Chondrocyte (in vitro differentiated cells): Measurements from ENCODE around the gene NPFF. TPM values are rescaled to one million over a fixed set of nuclear protein-coding genes. Genes with fewer than 3 reads are reported as not detected.
"Not testable (repeated sequence)": the region's sequence is repeated elsewhere in the genome, so short reads cannot be mapped to it uniquely, and the experiment has no call there.

Experiments
- DNase-seq: peaks from one replicate; pipeline ENCODE4 v3.0.0; 2021; ENCODE audit warnings: mixed read lengths, low spot score
- H3K27ac Mint-ChIP-seq: one replicate; pipeline ENCODE4 v1.8.0; 2021; ENCODE audit warnings: mild to moderate bottlenecking, moderate library complexity, mixed read lengths; ENCODE audit not compliant: unreplicated experiment
- H3K27me3 Mint-ChIP-seq: 2 replicates; pipeline ENCODE4 v1.8.0; 2021; ENCODE audit warnings: low read depth, mixed read lengths
- H3K36me3 Mint-ChIP-seq: 2 replicates; pipeline ENCODE4 v1.8.0; 2021; ENCODE audit warnings: low read depth, mixed read lengths
- H3K4me1 Mint-ChIP-seq: 2 replicates; pipeline ENCODE4 v1.8.0; 2021; ENCODE audit warnings: low read depth, mild to moderate bottlenecking, mixed read lengths
- H3K4me3 Mint-ChIP-seq: one replicate; pipeline ENCODE4 v1.8.0; 2021; ENCODE audit warnings: mild to moderate bottlenecking, moderate library complexity, mixed read lengths; ENCODE audit not compliant: unreplicated experiment
- H3K9me3 Mint-ChIP-seq: 2 replicates; pipeline ENCODE4 v1.8.0; 2021; ENCODE audit warnings: low read depth, mixed read lengths
- CTCF ChIP-seq: fragments of 200-600 bp; sonication (generic); IDR thresholded peaks from 2 replicates; pipeline ENCODE4 v1.5.0; 2021; ENCODE audit warnings: antibody characterized with exemption, mild to moderate bottlenecking, moderate library complexity
- long read RNA-seq: library from polyadenylated mRNA; stranded (forward); transcript quantifications from one replicate; pipeline ENCODE4 v2.0.0, GENCODE V29; 2021
- total RNA-seq: library from RNA; stranded (reverse); gene quantifications from 3 replicates; pipeline ENCODE4 v1.2.1, GENCODE V29; 2021

The NPFF gene
- 0.92 TPM in 1 of 3 replicates, not detected in the others for total RNA-seq
- long read RNA-seq = 0 reads

GRCh38 chr12:53506881-53507602 lies at the start of gene NPFF:
Gene NPFF, minus strand, starts transcription at chr12:53507484. Its CDS starts 10 bp downstream, at chr12:53507474.
- Mint-ChIP-seq H3K27ac (peak within 1 kb of the TSS; percentile 87), H3K9me3 (no peaks in the 10 kb centered on the region), H3K4me1 (peaks cover 36% of the 10 kb centered on the region), H3K4me3 (no peak within 1 kb of the TSS), H3K36me3 (peaks cover 5% of the 10 kb centered on the region), H3K27me3 (no peaks in the 10 kb centered on the region)
- no peak for DNase-seq
- no peak for TF ChIP-seq CTCF

GRCh38 chr12:53552361-53553327 lies 45.4 kb upstream of the NPFF start:
- H3K4me3 Mint-ChIP-seq = no peak overlapping the region
- no peaks in the 10 kb centered on the region for H3K27me3 Mint-ChIP-seq
- no peak for TF ChIP-seq CTCF
- no peak overlapping the region for H3K27ac Mint-ChIP-seq
- H3K36me3 Mint-ChIP-seq = peaks cover 12% of the 10 kb centered on the region
- peaks cover 16% of the 10 kb centered on the region for H3K4me1 Mint-ChIP-seq
- no peak for DNase-seq
- H3K9me3 Mint-ChIP-seq = no peaks in the 10 kb centered on the region

GRCh38 chr12:53551889-53552291 lies 44.6 kb upstream of the NPFF start:
- H3K4me1 Mint-ChIP-seq = peaks cover 11% of the 10 kb centered on the region
- DNase-seq = no peak
- no peak overlapping the region for H3K4me3 Mint-ChIP-seq
- H3K36me3 Mint-ChIP-seq = peaks cover 12% of the 10 kb centered on the region
- H3K27ac Mint-ChIP-seq = no peak overlapping the region
- no peaks in the 10 kb centered on the region for H3K9me3 Mint-ChIP-seq
- H3K27me3 Mint-ChIP-seq = no peaks in the 10 kb centered on the region
- no peak for TF ChIP-seq CTCF

- Mint-ChIP-seq H3K4me1 (peaks cover 11% of the 10 kb centered on the region), H3K27me3 (no peaks in the 10 kb centered on the region), H3K36me3 (peaks cover 12% of the 10 kb centered on the region), H3K27ac (peak overlapping the region; percentile 80), H3K4me3 (no peak overlapping the region), H3K9me3 (no peaks in the 10 kb centered on the region)
- DNase-seq = no peak
- no peak for TF ChIP-seq CTCF
Observed at GRCh38 chr12:53550595-53550994, 43.3 kb upstream of the NPFF start.

GRCh38 chr12:53550131-53550530 lies 42.8 kb upstream of the NPFF start:
- H3K4me3 Mint-ChIP-seq = not testable (repeated sequence)
- peak overlapping the region; percentile 80 for H3K27ac Mint-ChIP-seq
- H3K4me1 Mint-ChIP-seq = peaks cover 11% of the 10 kb centered on the region

GRCh38 chr12:53548354-53548753 lies 41.1 kb upstream of the NPFF start:
- not testable (repeated sequence) for H3K4me3 Mint-ChIP-seq, H3K9me3 Mint-ChIP-seq, H3K27ac Mint-ChIP-seq, H3K27me3 Mint-ChIP-seq, DNase-seq
- peaks cover 20% of the 10 kb centered on the region for H3K4me1 Mint-ChIP-seq
- H3K36me3 Mint-ChIP-seq = peaks cover 12% of the 10 kb centered on the region

More at GRCh38 chr12:53550131-53550530, 42.8 kb upstream of the NPFF start:
- not testable (repeated sequence) for H3K27me3 Mint-ChIP-seq, DNase-seq, H3K9me3 Mint-ChIP-seq
- H3K36me3 Mint-ChIP-seq = peaks cover 12% of the 10 kb centered on the region
